Peyer's patch (tissue), 4 donors: Measurements from ENCODE around the gene ZSWIM3. TPM values are rescaled to one million over a fixed set of nuclear protein-coding genes. Genes with fewer than 3 reads are reported as not detected.

Experiments
- DNase-seq, 3 donors: peaks; one replicate each; pipeline ENCODE4 v3.0.0-alpha.2; 2017 to 2019
- H3K27ac ChIP-seq, 4 donors: fragments of 200-600 bp; sonication (generic); one replicate each; pipeline ENCODE4 v1.5.1; 2016 to 2019
- H3K27me3 ChIP-seq, 2 donors: fragments of 200-600 bp; sonication (generic); one replicate each; pipeline ENCODE4 v1.5.1; 2019
- H3K36me3 ChIP-seq, 3 donors: fragments of 200-600 bp; sonication (generic); one replicate each; pipeline ENCODE4 v1.5.1; 2016 to 2019
- H3K4me1 ChIP-seq, 4 donors: fragments of 200-600 bp; sonication (generic); one replicate each; pipeline ENCODE4 v1.5.1; 2016 to 2019
- H3K4me3 ChIP-seq, 4 donors: fragments of 200-600 bp; sonication (generic); 1 replicate in 3 of 4; 2 replicates in 1 of 4; pipeline ENCODE4 v1.5.1; 2016 to 2019; ENCODE audit warnings: mild to moderate bottlenecking in 1 of 4
- H3K9me3 ChIP-seq, 4 donors: fragments of 200-600 bp; sonication (generic); one replicate each; pipeline ENCODE4 v1.5.1; 2016 to 2019; ENCODE audit warnings: mild to moderate bottlenecking in 1 of 4
- POLR2A ChIP-seq, 2 donors: fragments of 450-650 bp; IDR thresholded peaks; one replicate each; pipeline ENCODE4 v1.5.1; 2017; ENCODE audit warnings: antibody characterized with exemption in 2 of 2, mild to moderate bottlenecking in 2 of 2, moderate library complexity in 2 of 2
- total RNA-seq, 4 donors: library from RNA; depleted of rRNA; stranded (reverse); fragments of >200 nt; gene quantifications; one replicate each; pipeline ENCODE4 v1.1.0, GENCODE V29; 2016
- TF ChIP-seq, protein P1 (sequence below), 6 experiments: fragments of 450-650 bp in 4 of 6; fragments of 200-600 bp in 2 of 6; sonication (generic) in 1 of 6; IDR thresholded peaks; one replicate each; pipeline ENCODE4 v1.5.1; 2017 to 2019; ENCODE audit warnings: antibody characterized with exemption in 6 of 6, mild to moderate bottlenecking in 3 of 6, moderate library complexity in 1 of 6

The ZSWIM3 gene
- total RNA-seq, 4 donors from 2014 or later: 2.5 to 9.1 (median 4.6) TPM

DNA sequence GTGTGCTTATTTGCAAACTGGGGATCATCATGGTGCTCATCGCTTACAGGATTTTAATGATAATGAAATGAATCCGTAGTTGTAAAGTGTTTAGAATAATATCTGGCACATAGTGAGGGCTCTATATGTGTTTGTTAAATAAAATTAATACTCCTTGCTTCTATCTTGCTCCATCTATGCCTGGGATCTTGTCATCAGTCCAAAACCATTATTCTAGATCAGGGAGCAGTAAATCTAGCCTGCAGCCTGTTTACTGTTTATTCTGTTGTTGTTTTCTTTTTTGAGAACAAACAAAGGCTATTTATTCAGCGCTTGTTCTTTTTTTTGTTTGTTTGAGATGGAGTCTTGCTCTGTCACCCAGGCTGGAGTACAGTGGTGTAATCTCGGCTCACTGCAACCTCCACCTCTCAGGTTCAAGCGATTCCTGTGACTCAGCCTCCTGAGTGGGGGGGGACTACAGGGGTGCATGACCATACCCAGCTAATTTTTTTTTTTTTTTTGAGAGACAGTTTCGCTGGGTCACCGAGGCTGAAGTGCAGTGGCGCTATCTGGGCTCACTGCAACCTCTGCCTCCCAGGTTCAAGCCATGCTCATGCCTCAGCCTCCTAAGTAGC lies 8.3 kb upstream of the ZSWIM3 start:
- Histone ChIP-seq H3K36me3 (peaks cover 0 to 68% (median 0%) of the 10 kb centered on the region in 3 donors), H3K4me3 (no peak overlapping the region), H3K27me3 (no peaks in the 10 kb centered on the region), H3K27ac (no peak overlapping the region), H3K4me1 (no peaks in the 10 kb centered on the region), H3K9me3 (no peaks in the 10 kb centered on the region)
- no peak for TF ChIP-seq POLR2A (IDR thresholded peaks at IDR 0.05)
- TF ChIP-seq, protein P1, sequence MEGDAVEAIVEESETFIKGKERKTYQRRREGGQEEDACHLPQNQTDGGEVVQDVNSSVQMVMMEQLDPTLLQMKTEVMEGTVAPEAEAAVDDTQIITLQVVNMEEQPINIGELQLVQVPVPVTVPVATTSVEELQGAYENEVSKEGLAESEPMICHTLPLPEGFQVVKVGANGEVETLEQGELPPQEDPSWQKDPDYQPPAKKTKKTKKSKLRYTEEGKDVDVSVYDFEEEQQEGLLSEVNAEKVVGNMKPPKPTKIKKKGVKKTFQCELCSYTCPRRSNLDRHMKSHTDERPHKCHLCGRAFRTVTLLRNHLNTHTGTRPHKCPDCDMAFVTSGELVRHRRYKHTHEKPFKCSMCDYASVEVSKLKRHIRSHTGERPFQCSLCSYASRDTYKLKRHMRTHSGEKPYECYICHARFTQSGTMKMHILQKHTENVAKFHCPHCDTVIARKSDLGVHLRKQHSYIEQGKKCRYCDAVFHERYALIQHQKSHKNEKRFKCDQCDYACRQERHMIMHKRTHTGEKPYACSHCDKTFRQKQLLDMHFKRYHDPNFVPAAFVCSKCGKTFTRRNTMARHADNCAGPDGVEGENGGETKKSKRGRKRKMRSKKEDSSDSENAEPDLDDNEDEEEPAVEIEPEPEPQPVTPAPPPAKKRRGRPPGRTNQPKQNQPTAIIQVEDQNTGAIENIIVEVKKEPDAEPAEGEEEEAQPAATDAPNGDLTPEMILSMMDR (IDR thresholded peaks at IDR 0.05): no peak
- no peak for DNase-seq

DNA sequence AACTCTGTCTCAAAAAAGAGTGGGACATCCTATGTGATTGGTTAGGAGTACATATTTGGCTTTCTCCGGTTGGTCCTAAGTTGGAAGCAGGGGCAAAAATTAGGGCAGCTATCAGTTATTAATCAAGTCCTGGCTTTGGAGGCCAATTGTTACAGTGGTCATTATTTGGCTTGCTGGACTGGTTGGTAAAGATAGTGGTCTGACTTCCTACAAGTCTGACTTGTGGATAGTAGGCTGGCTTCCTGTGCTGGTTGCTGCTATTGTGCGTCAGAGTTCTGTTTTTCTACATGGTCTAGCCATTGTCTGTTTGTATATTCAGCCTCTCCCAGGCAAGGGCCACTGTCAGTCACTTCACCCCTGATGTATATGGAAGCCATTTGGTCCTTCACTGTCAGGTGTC lies 7.2 kb upstream of the ZSWIM3 start:
- Histone ChIP-seq H3K36me3 (peaks cover 0 to 59% (median 0%) of the 10 kb centered on the region in 3 donors), H3K27ac (no peak overlapping the region), H3K4me3 (no peak overlapping the region), H3K9me3 (no peaks in the 10 kb centered on the region), H3K4me1 (peaks cover 0 to 6% (median 0%) of the 10 kb centered on the region in 4 donors), H3K27me3 (no peaks in the 10 kb centered on the region)
- DNase-seq: no peak
- TF ChIP-seq, protein P1 (IDR thresholded peaks at IDR 0.05): no peak
- no peak for TF ChIP-seq POLR2A (IDR thresholded peaks at IDR 0.05)

DNA sequence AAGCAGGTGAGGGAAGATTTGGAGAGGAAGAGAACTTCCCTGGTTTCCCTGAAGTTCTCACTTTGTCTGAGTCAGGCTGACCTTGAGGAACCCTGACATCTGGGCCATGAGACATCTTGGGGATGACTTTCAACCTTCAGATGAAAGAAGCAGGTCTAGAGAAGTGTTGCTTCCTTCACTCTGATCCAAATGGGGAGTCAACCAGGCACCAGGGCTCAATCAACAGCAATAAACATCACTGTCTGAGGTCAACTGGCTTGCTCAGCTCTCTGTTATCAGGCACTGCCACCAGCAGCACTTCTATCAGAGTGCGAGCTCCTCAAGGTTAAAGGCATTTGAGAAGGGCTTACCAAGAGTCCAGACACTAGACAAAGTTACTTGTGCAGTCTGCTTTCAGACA lies 6.5 kb upstream of the ZSWIM3 start:
- H3K27ac ChIP-seq: no peak overlapping the region

DNA sequence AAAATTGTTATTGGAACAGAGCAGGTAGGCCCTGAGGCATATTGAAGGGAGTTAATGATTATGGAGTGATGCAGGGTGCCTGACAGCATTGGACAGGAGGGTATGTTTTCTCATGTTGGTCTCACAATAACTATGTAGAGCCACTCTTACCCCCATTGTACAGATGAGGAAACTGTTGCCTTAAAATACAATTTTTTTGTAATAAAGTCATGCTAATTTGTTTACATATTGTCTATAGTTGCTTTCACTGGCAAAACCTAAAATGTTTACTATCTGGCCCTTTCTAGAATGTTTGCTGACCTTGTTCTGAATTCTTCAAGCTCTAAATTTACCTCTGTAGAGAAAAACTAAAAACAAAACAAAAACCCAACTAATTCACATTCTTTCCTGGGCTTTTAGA lies 5.9 kb upstream of the ZSWIM3 start:
- no peak for DNase-seq
- Histone ChIP-seq H3K27ac (no peak overlapping the region), H3K27me3 (no peaks in the 10 kb centered on the region), H3K9me3 (no peaks in the 10 kb centered on the region), H3K4me1 (peaks cover 0 to 19% (median 7%) of the 10 kb centered on the region in 4 donors), H3K4me3 (no peak overlapping the region), H3K36me3 (peaks cover 0 to 48% (median 0%) of the 10 kb centered on the region in 3 donors)
- TF ChIP-seq POLR2A (IDR thresholded peaks at IDR 0.05): no peak
- TF ChIP-seq, protein P1 (IDR thresholded peaks at IDR 0.05): no peak

More for the DNA sequence above, 6.5 kb upstream of the ZSWIM3 start:
- TF ChIP-seq, protein P1 (IDR thresholded peaks at IDR 0.05): no peak
- TF ChIP-seq POLR2A (IDR thresholded peaks at IDR 0.05): no peak
- Histone ChIP-seq H3K27me3 (no peaks in the 10 kb centered on the region), H3K4me3 (no peak overlapping the region), H3K9me3 (no peaks in the 10 kb centered on the region), H3K36me3 (peaks cover 0 to 54% (median 0%) of the 10 kb centered on the region in 3 donors), H3K4me1 (peaks cover 0 to 13% (median 4%) of the 10 kb centered on the region in 4 donors)
- no peak for DNase-seq

DNA sequence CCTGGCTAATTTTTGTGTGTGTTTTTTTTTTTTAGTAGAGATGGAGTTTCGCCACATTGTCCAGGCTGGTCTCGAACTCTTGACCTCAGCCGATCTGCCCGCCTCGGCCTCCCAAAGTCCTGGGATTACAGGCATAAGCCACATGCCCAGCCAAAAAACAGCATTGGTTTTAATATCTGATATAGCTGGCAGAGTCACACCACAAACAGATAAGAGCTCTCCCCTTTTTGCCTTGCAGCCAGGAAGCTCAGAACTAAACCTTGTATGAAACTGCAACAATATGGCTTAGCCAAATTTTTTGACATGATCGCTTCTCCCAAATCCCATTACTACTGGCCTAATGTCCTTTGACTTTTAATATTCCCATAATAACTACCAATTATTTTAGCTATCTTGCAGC lies 5.1 kb upstream of the ZSWIM3 start:
- Histone ChIP-seq H3K36me3 (peaks cover 0 to 41% (median 0%) of the 10 kb centered on the region in 3 donors), H3K4me1 (peaks cover 0 to 20% (median 9%) of the 10 kb centered on the region in 4 donors), H3K27me3 (no peaks in the 10 kb centered on the region), H3K4me3 (no peak overlapping the region), H3K9me3 (no peaks in the 10 kb centered on the region), H3K27ac (no peak overlapping the region)
- no peak for DNase-seq
- TF ChIP-seq POLR2A (IDR thresholded peaks at IDR 0.05): no peak
- TF ChIP-seq, protein P1 (IDR thresholded peaks at IDR 0.05): no peak
